Raji (cell line): ENCODE results near the gene TADA3.

Experiments used
- POLR2A ChIP-seq: IDR thresholded peaks from 2 replicates; pipeline ENCODE4 v1.6.1; 2011; ENCODE audit warnings: low read depth, low read length, control low read depth; ENCODE audit not compliant: insufficient read depth

Gene TADA3

DNA sequence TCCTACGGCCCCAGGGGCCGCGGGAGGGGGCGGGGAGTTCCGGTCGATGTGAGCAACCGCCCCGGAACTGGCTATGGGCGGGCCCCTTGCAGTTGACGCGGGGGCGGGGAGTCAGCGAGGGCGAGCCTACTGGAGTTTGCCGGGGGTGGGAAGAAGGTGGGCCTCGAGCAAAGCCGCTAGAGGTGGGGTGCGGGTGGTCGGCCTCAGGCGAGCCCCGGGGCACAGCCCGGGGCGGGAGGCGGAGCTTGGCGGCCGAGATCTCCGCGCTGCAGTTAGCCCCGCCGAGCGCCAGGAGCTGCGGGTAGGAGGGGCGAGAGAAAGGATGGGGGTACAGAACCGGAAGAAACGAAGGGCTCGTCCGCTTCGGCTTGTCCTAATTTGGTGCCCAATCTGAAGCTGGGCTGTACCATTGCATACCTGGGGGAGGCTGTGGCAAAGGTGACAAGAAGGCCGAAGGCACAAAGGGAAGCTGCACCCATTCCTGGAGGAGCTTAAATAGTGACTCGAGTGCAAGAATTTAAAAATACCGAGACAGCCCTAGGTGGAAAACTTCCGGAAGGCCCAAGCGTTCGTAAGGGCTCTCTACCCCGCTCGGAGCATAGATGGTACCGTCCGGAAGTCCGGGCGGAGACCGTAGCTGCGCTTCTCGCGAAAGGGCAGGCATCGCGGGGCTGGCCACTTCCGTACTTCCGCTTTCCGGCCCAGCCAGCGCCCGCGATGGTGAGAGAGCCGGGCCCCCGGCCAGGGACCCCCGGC, at the start of gene TADA3, which contains the start of gene ARPC4:
Gene TADA3, minus strand, starts transcription at position 69 of the 756 bp plus-strand sequence. CDS start 1,007 bp downstream, outside the sequence.
Gene ARPC4, plus strand, starts transcription at position 678 of the 756 bp plus-strand sequence. Its CDS starts 40 bp downstream, at position 718.
- TF ChIP-seq POLR2A: peak; percentile 70

DNA sequence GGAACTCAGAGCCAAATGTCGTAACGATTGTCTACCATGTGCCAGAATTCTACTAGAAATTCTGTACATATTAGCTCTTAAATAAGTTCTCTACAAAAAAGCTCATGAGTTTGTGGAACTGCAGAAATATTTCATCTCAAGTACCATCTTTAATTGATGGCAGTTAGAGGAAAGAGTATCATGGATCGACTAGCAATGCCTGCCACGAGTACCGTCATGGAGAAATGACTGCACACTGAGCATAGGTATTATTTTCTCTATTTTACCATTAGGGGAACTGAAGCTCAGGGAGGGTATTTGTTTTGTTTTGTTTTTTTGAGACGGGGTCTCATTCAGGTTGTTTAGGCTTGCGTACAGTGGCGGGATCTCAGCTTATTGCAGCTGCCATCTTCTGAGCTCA, 48.7 kb upstream of the TADA3 start:
- no peak for TF ChIP-seq POLR2A

- no peak for TF ChIP-seq POLR2A
Observed at GRCh38 chr3:9838856-9839255, 46.6 kb upstream of the TADA3 start.

DNA sequence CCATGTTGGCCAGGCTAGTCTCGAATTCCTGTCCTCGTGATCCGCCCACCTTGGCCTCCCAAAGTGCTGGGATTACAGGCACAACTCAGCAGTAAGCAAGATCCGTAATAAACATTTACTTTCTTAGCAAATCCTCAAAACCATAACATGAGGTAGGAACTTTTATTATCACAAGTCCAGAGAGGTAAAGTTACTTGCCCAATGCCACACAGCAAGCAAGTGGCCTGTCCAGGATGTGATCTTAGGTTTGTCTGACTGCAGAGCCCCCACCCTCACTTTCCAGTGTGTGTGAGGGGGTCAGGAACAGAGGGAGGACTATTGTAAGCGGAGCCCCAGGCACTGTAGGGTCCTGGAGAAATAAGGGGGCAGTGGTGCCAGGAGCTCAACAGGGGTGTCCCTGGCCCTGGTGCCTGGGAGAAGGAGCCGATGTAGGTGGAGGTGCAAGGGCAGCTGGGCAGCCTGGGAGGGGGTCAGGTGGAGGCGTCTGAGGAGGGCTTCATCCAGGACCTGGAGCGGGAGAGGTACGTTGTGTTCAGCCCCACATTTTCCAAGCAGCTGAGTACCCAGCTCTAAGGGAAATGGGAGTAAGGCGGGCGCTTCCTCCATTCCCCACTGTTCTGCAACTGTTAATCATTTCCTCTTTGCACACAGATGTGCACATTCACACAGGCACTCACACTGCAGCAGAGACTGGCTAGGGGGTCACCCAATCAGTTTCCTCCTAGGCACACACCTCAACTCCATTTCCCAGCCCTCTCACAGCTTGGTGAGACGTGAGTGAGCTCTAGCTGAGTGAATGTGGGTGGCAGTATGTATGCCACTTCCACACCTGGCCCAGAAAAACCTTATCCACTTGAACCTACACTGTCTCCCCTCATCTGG, 45.7 kb upstream of the TADA3 start:
- no peak for TF ChIP-seq POLR2A

GRCh38 chr3:9834520-9835380, 42.5 kb upstream of the TADA3 start:
- TF ChIP-seq POLR2A: no peak

DNA sequence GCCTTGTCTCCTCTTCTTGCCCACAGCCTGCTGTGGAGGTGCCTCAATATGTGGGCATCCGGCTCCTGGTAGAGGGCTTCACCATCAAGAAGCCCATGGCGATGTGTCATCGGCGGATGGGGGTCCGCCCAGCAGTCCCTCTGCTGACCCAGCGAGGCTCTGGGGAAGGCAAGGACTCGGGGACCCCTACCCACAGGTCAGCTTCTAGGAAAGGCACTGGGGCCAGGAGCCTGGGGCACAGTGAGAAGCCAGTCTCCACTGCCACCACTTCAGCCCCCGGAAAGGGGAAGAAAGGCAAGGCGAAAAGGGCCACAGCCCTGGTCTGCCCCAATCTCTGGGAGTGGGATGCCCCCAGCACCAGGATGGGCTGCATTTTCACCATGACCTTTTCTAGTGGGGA, 40.8 kb upstream of the TADA3 start:
- no peak for TF ChIP-seq POLR2A

DNA sequence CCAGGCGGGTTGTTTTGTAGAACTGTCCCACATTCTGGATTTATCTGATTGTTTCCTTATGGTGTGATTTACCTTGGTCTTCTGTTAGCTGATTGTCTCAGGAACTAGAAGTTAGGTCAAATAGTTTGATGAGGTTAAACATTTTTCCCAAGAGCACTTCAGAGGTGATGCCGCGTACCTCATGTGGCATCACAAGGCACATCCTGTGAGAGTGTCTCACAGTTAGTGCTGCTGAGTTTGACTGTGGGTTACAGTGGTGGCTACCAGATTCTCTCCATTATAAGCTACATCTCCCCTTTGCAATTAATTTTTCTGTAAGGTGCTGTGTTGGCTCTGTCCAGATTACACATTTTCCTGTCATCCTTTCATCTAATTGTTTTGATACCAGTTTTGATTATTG, 39.0 kb upstream of the TADA3 start:
- TF ChIP-seq POLR2A: no peak

GRCh38 chr3:9828801-9829755, 36.8 kb upstream of the TADA3 start:
- no peak for TF ChIP-seq POLR2A

GRCh38 chr3:9826815-9827573, 34.7 kb upstream of the TADA3 start:
- no peak for TF ChIP-seq POLR2A

DNA sequence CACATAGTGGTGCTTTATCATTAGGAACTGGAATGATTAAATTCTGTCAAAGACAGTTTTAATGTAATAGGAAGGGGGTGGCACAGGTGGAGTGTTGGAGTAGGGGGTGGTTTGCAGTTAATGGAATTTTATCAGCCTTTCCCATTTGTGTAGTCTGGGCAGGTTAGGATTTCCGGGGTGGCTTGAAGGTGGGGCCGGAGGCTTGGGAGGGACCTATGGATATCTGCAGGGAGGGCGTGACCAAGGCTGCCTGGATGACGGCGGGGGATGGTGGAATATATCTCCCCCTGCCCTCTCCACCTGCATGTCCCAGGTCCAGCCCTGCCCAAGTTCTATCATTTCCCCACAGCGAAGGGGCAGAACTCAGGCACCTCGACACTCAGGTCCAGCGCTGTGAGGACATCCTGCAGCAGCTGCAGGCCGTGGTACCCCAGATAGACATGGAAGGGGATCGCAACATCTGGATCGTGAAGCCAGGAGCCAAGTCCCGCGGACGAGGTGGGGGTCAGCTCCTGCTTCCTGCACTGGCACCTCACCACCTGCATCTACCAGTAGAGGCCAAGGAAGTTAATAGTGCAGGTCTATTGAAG, 33.3 kb upstream of the TADA3 start:
- no peak for TF ChIP-seq POLR2A

GRCh38 chr3:9820946-9821345, 28.7 kb upstream of the TADA3 start:
- TF ChIP-seq POLR2A: no peak

DNA sequence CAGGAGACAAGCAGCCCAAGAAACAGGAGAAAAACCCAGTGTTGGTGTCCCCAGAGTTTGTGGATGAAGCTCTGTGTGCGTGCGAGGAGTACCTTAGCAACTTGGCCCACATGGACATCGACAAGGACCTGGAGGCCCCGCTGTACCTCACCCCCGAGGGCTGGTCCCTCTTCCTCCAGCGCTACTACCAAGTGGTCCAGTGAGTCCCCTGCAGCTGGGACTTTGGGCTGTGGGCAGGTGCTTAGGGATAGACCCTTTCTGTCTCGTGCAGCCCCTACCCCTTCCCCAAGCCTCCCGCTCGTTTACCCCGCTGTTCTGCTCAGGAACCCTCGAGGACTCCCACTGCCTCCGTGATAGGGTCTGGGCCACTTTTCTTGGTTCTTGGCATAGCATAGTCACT, 28.3 kb upstream of the TADA3 start:
- TF ChIP-seq POLR2A: no peak
